Panc1 (cell line): ENCODE results near the gene C6orf62.

ENCODE experiments used
- CTCF ChIP-seq: fragments of 450-650 bp; IDR thresholded peaks from 2 replicates; pipeline ENCODE4 v1.5.1; 2017; ENCODE audit warnings: mild to moderate bottlenecking
- POLR2AphosphoS5 ChIP-seq: IDR thresholded peaks from 2 replicates; pipeline ENCODE4 v1.6.1; 2012; ENCODE audit warnings: mild to moderate bottlenecking, low read depth, low read length, moderate library complexity
- SIN3A ChIP-seq: IDR thresholded peaks from 2 replicates; pipeline ENCODE4 v1.6.1; 2012; ENCODE audit warnings: low read depth, mild to moderate bottlenecking, low read length, moderate library complexity, borderline replicate concordance; ENCODE audit not compliant: insufficient read depth

DNA sequence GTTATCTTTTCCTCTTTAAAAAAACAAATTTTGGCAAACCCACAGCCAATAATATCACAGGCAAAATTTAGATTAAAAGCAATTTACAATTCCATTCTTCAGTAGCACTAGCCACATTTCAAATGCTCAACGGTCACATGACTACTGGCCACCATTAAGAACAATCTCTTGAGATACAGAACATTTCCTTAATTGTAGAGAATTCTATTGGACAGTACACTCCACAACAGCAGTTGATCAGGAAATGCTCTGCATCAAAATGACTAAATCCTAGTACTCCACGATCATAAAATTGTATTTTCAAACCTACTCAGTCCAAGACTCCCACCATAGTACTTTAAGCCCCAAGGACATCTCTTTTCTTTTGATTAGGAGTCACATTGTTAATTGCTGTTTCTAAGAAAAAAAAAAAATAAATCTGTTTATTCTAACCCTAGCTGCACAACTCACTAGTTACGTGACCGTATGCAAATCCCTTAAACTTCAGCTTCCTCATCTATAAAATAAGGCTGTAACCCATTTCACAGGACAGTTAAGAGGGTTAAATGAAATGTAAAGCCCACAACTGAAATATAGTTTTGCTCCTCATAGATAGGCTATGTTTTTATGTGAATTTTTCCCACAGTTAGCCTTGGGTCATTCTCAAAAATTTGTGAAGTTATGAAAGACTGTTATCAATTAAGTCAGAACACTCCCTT is 9.8 kb downstream of the C6orf62 start:
- TF ChIP-seq CTCF (no peak), SIN3A (no peak), POLR2AphosphoS5 (no peak)
